Left lobe of liver (tissue), 2 donors: Measurements from ENCODE around the gene GLRX5. TPM values are rescaled to one million over a fixed set of nuclear protein-coding genes. Genes with fewer than 3 reads are reported as not detected.

Source experiments
- ATAC-seq: fragments of 200-7000 bp; cut with Tn5 transposase; one replicate; pipeline ENCODE4 v1.9.1; 2020; ENCODE audit warnings: mild to moderate bottlenecking, moderate library complexity
- DNase-seq: peaks from one replicate; pipeline ENCODE4 v3.0.0-alpha.2; 2020; ENCODE audit warnings: low spot score
- total RNA-seq: library from RNA; stranded (reverse); gene quantifications from one replicate; pipeline ENCODE4 v1.2.1, GENCODE V29; 2021
- donor health status: DM: no; HTN: no; CAD: no; lungs with moderate emphysema.
- donor health status: DM: no; HTN: yes; CAD: no.

GLRX5 gene
- total RNA-seq, 1 donor from 2014 or later: 31.4 TPM

- DNase-seq (no peak), ATAC-seq (no peak)
These were observed 2.9 kb upstream of the GLRX5 start for GRCh38 chr14:95531969-95532368.

- DNase-seq (no peak), ATAC-seq (no peak)
These were observed 1.4 kb upstream of the GLRX5 start for GRCh38 chr14:95533391-95533821.

- DNase-seq: no peak
- ATAC-seq: no peak
These were observed 1.0 kb upstream of the GLRX5 start for GRCh38 chr14:95533822-95534221.

GRCh38 chr14:95535226-95536021 is 574 bp downstream of the GLRX5 start:
- ATAC-seq (no peak), DNase-seq (no peak)

GRCh38 chr14:95536036-95536593 is 1.3 kb downstream of the GLRX5 start:
- DNase-seq: no peak

GRCh38 chr14:95536671-95537070 is 1.8 kb downstream of the GLRX5 start:
- ATAC-seq (no peak), DNase-seq (no peak)

More at GRCh38 chr14:95536036-95536593, 1.3 kb downstream of the GLRX5 start:
- ATAC-seq: no peak

- ATAC-seq (peak; percentile 29), DNase-seq (peak; percentile 71)
These were observed 2.6 kb downstream of the GLRX5 start for GRCh38 chr14:95537298-95538089.

- no peak for ATAC-seq
- no peak for DNase-seq
These were observed 4.1 kb downstream of the GLRX5 start for GRCh38 chr14:95538801-95539509.

GRCh38 chr14:95540236-95540855 is 5.5 kb downstream of the GLRX5 start:
- DNase-seq (no peak), ATAC-seq (no peak)

- DNase-seq (no peak), ATAC-seq (no peak)
These were observed 6.5 kb downstream of the GLRX5 start for GRCh38 chr14:95541346-95541745.

- DNase-seq (no peak), ATAC-seq (no peak)
These were observed 7.4 kb downstream of the GLRX5 start for GRCh38 chr14:95541932-95542930.

GRCh38 chr14:95543021-95543420 is 8.2 kb downstream of the GLRX5 start:
- ATAC-seq (no peak), DNase-seq (no peak)

GRCh38 chr14:95544588-95544987 is 9.7 kb downstream of the GLRX5 start:
- ATAC-seq (no peak), DNase-seq (no peak)

GRCh38 chr14:95545515-95546168 is 10.8 kb downstream of the GLRX5 start:
- DNase-seq (no peak), ATAC-seq (no peak)

GRCh38 chr14:95547272-95547625 is 12.4 kb downstream of the GLRX5 start:
- no peak for ATAC-seq
- DNase-seq: no peak

GRCh38 chr14:95547626-95548327 is 12.9 kb downstream of the GLRX5 start:
- DNase-seq (no peak), ATAC-seq (no peak)

GRCh38 chr14:95548328-95548929 is 13.6 kb downstream of the GLRX5 start:
- ATAC-seq: no peak
- DNase-seq: no peak
